GM10847 (cell line): ENCODE measurements around the gene STMN1.

Experiments used
- POLR2A ChIP-seq: IDR thresholded peaks from 2 replicates; pipeline ENCODE4 v1.6.1; 2011; ENCODE audit not compliant: insufficient read length; ENCODE audit errors: extremely low read depth

STMN1 gene

DNA sequence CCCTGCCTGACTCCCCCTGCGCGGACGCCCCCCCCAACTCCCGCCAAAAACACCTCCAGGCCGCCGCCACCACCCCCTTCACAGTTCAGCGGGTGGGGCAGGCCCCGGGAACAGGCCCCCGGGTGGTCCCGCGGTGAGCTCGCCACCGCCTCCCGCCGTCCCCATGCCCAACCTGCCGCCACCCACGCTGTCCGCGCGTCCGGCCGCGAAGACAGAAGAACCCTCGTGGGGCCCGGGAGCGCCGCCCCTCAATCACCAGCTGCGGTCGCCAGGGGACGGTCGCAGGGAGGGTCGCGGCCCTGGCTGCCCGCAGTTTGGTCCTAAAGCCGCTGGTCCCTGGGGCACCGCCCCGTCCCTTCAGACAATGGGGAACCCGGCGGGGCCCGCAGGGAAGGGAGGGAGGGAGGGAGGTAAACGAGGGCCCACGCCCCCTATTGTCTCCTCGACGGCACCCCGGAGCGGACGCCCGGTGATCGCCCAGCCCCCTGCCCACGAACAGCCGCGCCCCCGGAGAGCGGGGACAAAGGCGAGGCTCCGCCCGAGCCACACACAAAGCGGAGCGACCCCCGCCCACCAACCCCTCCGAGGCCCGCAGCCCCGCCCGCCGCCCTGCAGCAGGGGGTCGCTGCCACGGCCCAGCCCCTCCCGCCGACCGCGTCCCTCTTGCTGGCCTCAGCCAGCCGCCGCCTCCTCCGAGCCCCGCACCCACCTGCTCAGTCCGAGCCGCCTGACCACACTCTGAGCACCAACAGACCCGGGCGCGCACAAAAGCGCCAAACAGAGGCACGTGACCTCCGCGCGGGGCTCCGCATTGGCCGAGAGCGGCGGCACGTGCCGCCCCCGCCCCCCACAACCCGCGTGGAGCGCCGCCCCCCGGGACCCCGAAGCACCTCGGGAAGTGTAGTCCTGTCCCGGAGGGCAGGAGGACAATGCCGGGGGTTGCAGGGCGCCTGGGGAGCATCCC, at the start of gene STMN1:
STMN1 (minus strand) TSS at position 740 of the 964 bp plus-strand sequence. CDS start 1,743 bp downstream, outside the sequence.
- peak; percentile 96 for TF ChIP-seq POLR2A

DNA sequence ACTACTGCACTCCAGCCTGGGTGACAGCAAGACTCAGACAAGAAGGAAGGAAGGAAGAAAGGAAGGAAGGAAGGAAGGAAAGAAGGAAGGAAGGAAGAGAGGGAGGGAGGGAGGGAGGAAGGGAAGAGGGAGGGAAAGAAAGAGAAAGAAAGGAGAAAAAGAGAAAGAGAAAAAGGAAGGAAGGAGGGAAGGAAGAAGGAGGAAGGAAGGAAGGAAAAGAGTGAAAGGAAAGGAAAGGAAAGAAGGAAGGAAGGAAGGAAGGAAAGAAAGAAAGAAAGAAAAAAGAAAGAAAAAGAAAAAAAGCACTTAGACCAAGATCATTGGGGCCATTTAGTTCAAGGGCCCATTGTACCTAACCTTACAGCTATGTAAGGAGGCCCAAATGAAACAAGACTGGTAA, 49.3 kb upstream of the STMN1 start:
- no peak for TF ChIP-seq POLR2A

DNA sequence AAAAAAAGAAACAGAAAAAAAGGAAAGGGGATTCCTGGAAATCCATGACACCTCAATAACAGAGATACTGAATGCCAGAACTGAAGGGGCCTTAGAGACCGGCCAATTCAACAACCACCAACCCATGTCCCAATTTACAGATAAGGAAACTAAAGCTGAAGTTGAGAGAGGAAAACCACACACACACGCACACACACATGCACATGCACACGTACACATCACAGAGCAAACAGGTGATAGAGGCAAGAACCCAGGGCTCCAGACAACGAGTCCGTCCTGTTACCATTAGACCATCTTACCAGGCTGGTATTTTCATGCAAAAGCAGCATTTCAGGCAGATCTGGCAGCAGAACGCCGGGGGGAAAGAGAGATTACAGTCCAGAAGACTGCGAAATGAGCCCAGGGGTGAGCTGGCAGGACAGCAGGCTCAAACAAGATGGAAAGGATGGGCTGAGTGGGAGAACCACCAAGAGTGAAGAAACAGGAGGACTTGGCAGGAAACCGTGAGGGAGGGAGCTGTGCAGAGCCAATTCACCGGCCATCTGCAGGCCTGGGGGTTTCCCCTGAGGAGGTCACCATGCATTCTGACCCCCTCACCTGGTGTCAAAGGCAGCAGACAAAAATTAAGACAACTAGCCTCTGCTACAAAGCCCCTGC, 48.2 kb upstream of the STMN1 start:
- no peak for TF ChIP-seq POLR2A

DNA sequence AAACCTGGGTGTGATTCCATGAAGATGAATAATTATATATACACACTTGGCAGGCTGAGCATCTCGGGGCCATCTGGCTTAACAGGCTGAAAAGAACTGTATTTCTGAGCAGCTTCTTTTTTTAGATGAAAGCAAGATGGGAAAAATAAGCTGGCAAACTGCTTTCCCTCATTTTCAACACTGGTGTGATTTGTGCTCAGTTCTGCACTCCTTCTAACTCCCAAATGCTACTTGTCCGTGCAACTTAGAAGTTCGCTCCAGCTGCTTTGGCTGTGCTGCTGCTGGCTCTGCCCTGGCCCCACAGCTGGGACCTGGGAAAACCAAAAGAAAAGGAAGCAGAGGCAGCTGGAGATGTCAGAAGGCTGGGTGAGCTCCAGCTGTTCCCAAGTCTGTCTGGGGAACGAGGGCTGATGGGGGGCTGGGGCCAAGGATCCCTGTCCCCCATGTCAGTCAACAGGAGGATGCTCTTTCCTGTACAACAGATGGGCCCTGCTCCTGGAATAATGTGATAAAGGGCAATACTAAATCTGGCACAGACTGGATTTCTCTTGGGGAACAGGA, 46.7 kb upstream of the STMN1 start:
- TF ChIP-seq POLR2A = no peak

DNA sequence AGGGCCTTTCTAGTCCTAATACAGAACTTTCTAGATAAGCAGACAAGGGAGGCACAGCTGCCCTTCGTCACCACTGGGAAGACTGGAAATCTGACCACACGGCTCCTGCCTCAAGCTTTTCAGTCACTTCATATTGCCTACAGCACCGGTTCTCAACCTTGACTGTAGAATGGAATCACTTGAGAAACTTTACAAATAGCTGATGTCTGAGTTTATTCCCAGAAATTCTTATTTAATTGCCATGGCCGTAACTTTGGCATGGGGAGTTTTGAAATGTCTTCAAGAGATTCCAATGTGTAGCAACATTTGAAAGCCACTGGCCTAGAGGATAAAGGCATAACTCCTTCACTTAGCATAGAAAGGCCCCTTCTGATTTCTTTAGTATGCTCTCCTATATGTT, 42.4 kb upstream of the STMN1 start:
- TF ChIP-seq POLR2A = no peak

DNA sequence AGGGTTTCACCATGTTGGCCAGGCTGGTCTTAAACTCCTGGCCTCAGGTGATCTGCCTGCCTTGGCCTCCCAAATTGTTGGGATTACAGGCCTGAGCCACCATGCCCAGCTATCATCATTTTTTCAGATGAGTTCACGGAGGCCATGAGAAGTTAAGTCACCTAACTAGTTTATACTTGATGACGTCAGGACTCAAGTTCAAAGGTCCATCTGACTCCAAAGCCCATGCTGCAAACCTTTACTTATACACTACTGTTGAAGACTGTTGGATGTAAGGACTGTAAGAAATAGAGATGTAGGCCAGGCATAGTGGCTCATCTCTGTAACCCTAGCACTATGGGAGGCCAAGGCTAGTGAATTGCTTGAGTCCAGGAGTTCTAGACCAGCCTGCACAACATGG, 40.8 kb upstream of the STMN1 start:
- TF ChIP-seq POLR2A = no peak

DNA sequence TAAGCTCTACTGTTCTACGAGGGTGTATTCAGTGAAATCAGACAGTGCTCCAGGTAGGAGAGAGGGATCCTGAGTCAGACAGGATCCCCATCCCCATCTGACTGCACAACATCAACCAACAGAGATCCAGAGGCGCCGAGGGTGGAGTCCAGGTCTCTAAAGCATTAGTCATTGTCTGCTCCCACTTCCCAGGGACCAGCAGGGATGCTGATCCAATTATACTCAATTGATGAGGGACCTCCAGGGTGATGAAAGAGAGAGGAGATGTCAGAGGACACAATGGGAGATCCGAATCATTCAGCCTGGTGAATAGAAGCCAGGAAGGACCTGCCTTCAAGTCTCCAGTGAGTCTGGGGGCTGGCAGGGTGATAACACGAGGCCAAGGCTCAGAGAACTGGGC, 39.5 kb upstream of the STMN1 start:
- no peak for TF ChIP-seq POLR2A

DNA sequence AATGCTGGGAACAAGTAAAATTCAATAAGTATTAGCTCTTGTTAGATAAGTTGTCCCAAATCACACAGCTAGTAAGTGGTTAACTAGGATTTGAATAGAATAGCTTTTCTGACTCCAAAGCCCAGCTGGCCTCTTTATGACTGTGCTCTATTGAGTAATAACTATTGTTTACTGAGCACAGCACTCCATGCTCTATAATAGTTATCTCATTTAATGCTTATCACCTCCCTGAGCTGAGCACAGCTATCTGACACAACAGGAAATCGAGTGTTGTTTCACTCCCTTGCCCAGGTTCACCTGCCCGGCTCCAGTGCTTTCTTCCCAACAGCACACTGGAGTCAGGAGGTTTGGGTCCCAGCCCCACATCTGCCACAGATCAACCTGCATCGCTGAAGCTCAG, 38.8 kb upstream of the STMN1 start:
- no peak for TF ChIP-seq POLR2A

DNA sequence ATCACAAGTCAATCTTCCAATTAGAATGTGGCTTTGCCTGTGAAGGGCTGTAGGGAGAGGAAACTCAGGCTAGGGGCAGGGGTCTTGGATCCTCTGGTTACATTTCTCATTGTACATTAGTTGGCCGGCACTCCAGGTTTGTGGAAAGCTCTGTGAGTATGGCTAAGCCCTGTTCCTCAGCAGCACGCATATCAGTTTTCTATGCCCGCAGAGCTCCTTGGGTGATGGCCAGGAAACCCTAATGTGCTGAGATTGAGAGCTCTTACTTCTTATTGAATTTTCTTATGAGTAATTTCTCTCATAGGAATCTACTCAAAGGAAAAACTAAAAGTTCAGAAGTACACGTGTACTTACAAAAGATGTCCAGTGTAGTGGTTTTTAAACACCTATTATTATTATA, 30.7 kb upstream of the STMN1 start:
- no peak for TF ChIP-seq POLR2A

DNA sequence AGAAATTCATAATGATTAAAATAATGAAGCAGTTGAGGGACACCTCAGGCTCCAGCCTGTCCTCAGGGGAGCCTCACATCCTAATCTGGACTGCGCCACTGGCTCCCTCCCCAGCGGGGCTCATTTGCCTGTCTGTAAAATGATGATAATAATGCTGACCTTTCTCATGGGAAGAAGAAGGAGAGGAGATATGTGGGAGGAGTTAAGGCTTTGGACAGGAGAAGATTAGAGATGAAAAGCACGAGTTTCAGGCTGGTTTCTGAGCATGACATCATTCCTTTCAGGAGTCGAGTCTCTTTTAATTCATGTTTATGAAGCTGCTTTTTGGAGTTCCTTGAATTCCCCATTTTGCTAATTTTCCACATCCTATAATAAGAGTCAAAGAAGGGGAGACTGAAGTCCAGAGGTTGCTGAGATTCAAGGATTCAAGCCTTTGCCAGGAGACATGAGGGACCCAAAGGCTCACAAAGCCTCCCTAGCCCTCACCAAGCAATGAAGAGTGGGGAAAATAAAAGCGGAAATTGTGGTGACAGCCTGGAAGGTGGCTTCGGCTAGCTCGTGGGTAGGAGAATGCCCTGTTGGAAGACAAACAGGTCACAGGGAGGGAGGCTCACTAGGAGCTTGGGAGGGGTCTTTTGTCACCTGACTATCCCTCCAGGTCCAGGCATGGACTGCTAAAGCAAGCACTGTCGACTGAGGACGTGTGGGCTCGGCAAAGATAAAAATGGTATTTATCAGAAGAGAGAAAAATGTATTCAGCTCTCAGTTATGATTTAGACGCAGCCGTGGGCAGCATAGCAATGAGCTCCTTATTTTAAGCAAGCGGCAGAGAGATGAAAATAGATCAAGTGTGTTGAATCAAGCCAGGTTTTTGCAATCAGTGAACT, 27.5 kb upstream of the STMN1 start:
- TF ChIP-seq POLR2A = no peak

DNA sequence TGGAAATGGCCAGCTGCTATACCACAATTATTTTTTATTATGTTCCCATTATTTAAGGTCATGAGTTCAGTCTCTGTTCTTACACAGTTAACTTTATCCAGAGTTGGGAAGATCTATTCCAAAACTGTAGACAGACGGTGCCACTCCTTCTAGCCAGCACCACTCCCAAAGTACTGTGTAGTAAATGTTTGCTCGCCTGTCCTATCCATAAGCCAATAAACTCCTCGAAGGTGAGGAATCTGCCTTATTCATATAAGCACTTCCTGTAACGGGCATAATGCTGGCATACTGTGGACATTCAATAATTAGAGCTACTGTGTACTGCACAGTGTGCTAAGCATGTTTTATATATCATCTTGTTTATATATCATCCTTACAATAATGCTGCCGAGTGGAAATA, 26.1 kb upstream of the STMN1 start:
- no peak for TF ChIP-seq POLR2A

DNA sequence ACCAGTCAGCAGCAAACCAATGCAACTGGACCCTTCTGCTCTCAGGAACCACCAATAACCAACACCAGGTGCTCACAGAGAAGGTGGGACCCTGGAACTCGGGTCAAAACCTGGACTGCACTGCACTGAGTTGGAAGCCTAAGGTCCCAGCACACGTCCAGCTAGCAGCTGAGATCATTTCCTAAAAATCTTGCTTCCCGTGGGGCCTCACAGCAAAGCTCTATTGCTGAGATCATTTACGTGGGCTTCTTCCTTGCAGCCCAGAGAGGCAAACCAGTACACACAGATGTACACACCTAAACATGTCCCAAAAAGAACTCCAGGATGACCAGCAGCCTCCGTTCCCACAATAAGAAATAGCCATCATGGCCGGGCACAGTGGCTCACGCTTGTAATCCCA, 22.8 kb upstream of the STMN1 start:
- TF ChIP-seq POLR2A = no peak

DNA sequence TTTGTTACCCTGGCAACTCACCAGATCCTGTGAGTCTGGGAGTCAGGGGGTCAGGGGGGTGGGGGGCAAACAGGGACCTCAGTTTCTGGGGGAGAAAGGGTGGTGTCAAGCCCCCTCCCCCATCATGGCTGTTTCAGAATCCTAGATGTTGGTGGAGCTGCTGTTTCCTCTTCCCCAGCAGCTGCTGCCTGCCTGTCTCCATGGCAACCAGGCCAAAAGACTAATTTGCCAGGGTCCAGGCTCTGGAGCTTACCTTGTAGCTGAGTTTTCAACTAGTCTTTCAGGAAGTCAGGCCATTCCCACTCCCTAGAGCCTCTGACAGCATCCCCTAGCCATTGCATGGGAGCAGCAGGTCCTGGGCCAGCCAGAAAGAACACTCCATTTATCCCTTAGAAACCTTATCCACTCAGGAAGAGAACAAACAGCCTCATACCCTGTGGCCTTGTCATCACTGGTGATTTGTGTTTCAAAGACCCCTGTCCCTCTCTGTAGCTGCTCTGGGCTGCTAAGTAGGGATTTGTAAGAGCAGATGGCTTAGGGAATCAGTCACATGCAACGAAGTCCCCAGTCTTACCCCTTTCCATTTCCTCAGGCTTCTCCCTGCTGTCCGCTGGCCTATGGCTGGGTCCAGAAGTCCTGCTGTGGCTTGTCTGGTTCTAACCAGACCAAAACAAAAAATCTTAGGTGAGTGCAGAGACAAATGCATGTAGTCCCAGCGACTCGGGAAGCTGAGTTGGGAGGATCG, 21.5 kb upstream of the STMN1 start:
- no peak for TF ChIP-seq POLR2A

DNA sequence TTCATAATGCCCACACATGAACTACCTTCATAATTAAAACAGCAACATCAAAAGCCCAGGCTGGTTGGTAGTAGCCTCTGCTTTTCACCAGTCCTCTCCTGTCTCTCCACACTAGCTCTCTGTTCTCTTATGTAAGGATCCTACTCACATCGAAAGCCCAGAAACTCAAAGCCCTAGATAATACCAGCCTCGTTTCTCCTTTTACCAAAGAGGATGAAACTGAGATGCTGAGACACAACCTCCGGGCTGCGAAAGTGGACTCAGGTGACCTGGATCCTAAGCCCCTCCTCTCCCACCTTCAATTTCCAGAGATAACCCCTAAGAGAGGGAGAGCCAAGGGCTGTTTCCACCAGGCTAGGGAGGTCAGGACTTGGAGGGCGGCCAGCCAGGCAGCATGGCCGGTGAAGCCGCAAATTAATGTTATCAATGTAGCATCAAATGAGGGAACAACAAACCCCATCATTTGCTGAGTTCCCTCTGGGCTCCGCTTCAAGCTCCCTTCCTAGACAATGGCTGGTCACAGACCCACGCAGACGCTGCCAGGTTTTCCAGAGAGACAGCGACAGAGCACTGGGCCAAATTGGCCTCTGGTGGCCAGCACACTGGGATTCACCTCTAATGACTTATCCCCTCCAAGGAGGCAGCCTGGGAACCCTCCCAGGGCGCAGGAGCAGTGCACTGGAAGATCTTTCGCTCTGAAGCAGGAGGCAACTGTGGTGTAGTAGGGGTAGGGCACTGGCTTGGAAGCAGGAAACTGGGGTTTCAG, 20.7 kb upstream of the STMN1 start:
- no peak for TF ChIP-seq POLR2A
